WTC11 (cell line): ENCODE data around the gene SLC25A22. TPM values are rescaled to one million over a fixed set of nuclear protein-coding genes. Genes with fewer than 3 reads are reported as not detected.

Experiments used
- ATAC-seq: fragments of 200-7000 bp; cut with Tn5 transposase; 2 replicates; pipeline ENCODE4 v1.10.0; 2021; ENCODE audit warnings: mild to moderate bottlenecking, moderate library complexity
- CTCF ChIA-PET: fragments of 300-600 bp; sonication (Branson Sonifier 250); formaldehyde crosslinking; loops from one replicate; lab custom pipeline; 2021; ENCODE audit warnings: antibody characterized with exemption; lab: Charles Lee
- POLR2A ChIA-PET: fragments of 350-600 bp; sonication (Branson Sonifier 250); formaldehyde crosslinking; loops from one replicate; lab custom pipeline; 2021; ENCODE audit warnings: antibody characterized with exemption; lab: Charles Lee
- DNase-seq: peaks from one replicate; pipeline ENCODE4 v3.0.0; 2021; ENCODE audit warnings: low spot score
- H3K27ac Mint-ChIP-seq: 2 replicates; pipeline ENCODE4 v1.8.0; 2021; ENCODE audit warnings: mixed read lengths
- H3K27me3 Mint-ChIP-seq: 2 replicates; pipeline ENCODE4 v1.8.0; 2021; ENCODE audit warnings: low read depth, mild to moderate bottlenecking, moderate library complexity, mixed read lengths
- H3K36me3 Mint-ChIP-seq: 2 replicates; pipeline ENCODE4 v1.8.0; 2021; ENCODE audit warnings: mixed read lengths
- H3K4me1 Mint-ChIP-seq: 2 replicates; pipeline ENCODE4 v1.8.0; 2022; ENCODE audit warnings: mixed read lengths
- H3K4me3 Mint-ChIP-seq: 2 replicates; pipeline ENCODE4 v1.8.0; 2021; ENCODE audit warnings: mild to moderate bottlenecking, moderate library complexity, mixed read lengths
- H3K9me3 Mint-ChIP-seq: 2 replicates; pipeline ENCODE4 v1.8.0; 2021; ENCODE audit warnings: mixed read lengths
- ATF2 ChIP-seq: sonication (generic); formaldehyde crosslinking; IDR thresholded peaks from 2 replicates; pipeline ENCODE4 v1.8.1; 2022; ENCODE audit warnings: low read depth, missing genetic modification reagents, borderline replicate concordance
- EMX1 ChIP-seq: fragments of 250-450 bp; sonication (Bioruptor Pico); IDR thresholded peaks from 2 replicates; pipeline ENCODE4 v1.8.0; 2021; ENCODE audit warnings: mild to moderate bottlenecking
- HMGXB4 ChIP-seq: sonication (generic); formaldehyde crosslinking; IDR thresholded peaks from 2 replicates; pipeline ENCODE4 v1.8.1; 2023; ENCODE audit warnings: mild to moderate bottlenecking, moderate library complexity, missing genetic modification reagents
- PREB ChIP-seq: sonication (generic); formaldehyde crosslinking; IDR thresholded peaks from 2 replicates; pipeline ENCODE4 v1.8.1; 2022; ENCODE audit warnings: mild to moderate bottlenecking, missing genetic modification reagents, moderate library complexity, borderline replicate concordance
- TEAD4 ChIP-seq: sonication (generic); formaldehyde crosslinking; IDR thresholded peaks from 2 replicates; pipeline ENCODE4 v1.8.0; 2022; ENCODE audit warnings: mild to moderate bottlenecking, missing genetic modification reagents
- ZBTB43 ChIP-seq: sonication (generic); formaldehyde crosslinking; IDR thresholded peaks from 2 replicates; pipeline ENCODE4 v1.8.1; 2023; ENCODE audit warnings: mild to moderate bottlenecking, missing genetic modification reagents
- ZMAT4 ChIP-seq: fragments of 250-450 bp; sonication (Bioruptor Pico); IDR thresholded peaks from 2 replicates; pipeline ENCODE4 v1.9.0; 2021; ENCODE audit warnings: mild to moderate bottlenecking
- ZNF232 ChIP-seq: sonication (generic); formaldehyde crosslinking; IDR thresholded peaks from 2 replicates; pipeline ENCODE4 v1.8.0; 2022; ENCODE audit warnings: mild to moderate bottlenecking, missing genetic modification reagents
- ZNF317 ChIP-seq: sonication (generic); formaldehyde crosslinking; IDR thresholded peaks from 2 replicates; pipeline ENCODE4 v1.8.1; 2023; ENCODE audit warnings: low read depth, mild to moderate bottlenecking, moderate library complexity, missing genetic modification reagents, borderline replicate concordance
- ZNF396 ChIP-seq: fragments of 250-450 bp; sonication (Bioruptor Pico); IDR thresholded peaks from 2 replicates; pipeline ENCODE4 v1.8.0; 2021; ENCODE audit warnings: mild to moderate bottlenecking, moderate library complexity, borderline replicate concordance
- ZNF532 ChIP-seq: fragments of 250-450 bp; sonication (Bioruptor Pico); IDR thresholded peaks from 2 replicates; pipeline ENCODE4 v1.9.0; 2021; ENCODE audit warnings: mild to moderate bottlenecking, borderline replicate concordance
- total RNA-seq: library from RNA; stranded (reverse); gene quantifications from 3 replicates; pipeline ENCODE4 v1.2.3, GENCODE V29; 2021
- TF ChIP-seq, protein P1 (sequence below): sonication (generic); formaldehyde crosslinking; conservative IDR thresholded peaks from 2 replicates; pipeline ENCODE4 v1.8.1; 2023; ENCODE audit warnings: mild to moderate bottlenecking, low read depth, missing genetic modification reagents, moderate library complexity
- TF ChIP-seq, protein P2 (sequence below): sonication (generic); formaldehyde crosslinking; IDR thresholded peaks from 2 replicates; pipeline ENCODE4 v1.8.0; 2022; ENCODE audit warnings: mild to moderate bottlenecking, missing genetic modification reagents
- TF ChIP-seq, protein P3 (sequence below): sonication (generic); formaldehyde crosslinking; IDR thresholded peaks from 2 replicates; pipeline ENCODE4 v1.8.0; 2023; ENCODE audit warnings: missing genetic modification reagents
- TF ChIP-seq, protein P4 (sequence below): sonication (generic); formaldehyde crosslinking; IDR thresholded peaks from 2 replicates; pipeline ENCODE4 v1.8.0; 2022; ENCODE audit warnings: mild to moderate bottlenecking, missing genetic modification reagents

The SLC25A22 gene
- total RNA-seq, 1 experiment from 2014 or later, result 44.8 TPM

DNA sequence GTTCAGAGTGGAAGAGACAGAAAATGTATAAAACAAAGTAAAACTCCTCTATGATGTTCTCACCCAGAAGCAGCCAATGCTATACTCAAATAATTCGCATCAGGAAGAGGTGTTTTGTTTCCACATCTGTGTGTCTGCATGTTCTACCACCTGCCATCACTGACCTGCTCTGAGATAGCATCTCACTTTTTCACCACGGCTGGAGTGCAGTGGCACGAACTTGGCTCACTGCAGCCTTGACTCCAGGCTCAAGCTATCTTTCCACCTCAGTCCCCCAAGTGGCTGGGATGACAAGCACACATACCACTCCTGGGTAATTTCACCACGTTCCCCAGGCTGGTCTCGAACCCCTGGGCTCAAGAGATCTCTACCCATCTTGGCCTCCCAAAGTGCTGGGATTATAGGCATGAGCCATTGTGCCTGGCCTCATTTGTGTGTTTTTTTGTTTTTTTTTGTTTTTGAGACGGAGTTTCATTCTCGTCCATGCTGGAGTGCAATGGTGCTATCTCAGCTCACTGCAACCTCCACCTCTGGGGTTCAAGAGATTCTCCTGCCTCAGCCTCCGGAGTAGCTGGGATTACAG, 36.5 kb downstream of the SLC25A22 start (continued):
- TF ChIP-seq HMGXB4, result no peak
- TF ChIP-seq, protein P1, sequence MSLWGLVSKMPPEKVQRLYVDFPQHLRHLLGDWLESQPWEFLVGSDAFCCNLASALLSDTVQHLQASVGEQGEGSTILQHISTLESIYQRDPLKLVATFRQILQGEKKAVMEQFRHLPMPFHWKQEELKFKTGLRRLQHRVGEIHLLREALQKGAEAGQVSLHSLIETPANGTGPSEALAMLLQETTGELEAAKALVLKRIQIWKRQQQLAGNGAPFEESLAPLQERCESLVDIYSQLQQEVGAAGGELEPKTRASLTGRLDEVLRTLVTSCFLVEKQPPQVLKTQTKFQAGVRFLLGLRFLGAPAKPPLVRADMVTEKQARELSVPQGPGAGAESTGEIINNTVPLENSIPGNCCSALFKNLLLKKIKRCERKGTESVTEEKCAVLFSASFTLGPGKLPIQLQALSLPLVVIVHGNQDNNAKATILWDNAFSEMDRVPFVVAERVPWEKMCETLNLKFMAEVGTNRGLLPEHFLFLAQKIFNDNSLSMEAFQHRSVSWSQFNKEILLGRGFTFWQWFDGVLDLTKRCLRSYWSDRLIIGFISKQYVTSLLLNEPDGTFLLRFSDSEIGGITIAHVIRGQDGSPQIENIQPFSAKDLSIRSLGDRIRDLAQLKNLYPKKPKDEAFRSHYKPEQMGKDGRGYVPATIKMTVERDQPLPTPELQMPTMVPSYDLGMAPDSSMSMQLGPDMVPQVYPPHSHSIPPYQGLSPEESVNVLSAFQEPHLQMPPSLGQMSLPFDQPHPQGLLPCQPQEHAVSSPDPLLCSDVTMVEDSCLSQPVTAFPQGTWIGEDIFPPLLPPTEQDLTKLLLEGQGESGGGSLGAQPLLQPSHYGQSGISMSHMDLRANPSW (CRISPR knock-in tag), result no peak
- TF ChIP-seq ZNF532 (CRISPR knock-in tag), result no peak
- no peak for TF ChIP-seq ZBTB43
- TF ChIP-seq, protein P2, sequence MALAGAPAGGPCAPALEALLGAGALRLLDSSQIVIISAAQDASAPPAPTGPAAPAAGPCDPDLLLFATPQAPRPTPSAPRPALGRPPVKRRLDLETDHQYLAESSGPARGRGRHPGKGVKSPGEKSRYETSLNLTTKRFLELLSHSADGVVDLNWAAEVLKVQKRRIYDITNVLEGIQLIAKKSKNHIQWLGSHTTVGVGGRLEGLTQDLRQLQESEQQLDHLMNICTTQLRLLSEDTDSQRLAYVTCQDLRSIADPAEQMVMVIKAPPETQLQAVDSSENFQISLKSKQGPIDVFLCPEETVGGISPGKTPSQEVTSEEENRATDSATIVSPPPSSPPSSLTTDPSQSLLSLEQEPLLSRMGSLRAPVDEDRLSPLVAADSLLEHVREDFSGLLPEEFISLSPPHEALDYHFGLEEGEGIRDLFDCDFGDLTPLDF (CRISPR knock-in tag), result no peak
- TF ChIP-seq PREB (CRISPR knock-in tag), result no peak
- TF ChIP-seq, protein P3, sequence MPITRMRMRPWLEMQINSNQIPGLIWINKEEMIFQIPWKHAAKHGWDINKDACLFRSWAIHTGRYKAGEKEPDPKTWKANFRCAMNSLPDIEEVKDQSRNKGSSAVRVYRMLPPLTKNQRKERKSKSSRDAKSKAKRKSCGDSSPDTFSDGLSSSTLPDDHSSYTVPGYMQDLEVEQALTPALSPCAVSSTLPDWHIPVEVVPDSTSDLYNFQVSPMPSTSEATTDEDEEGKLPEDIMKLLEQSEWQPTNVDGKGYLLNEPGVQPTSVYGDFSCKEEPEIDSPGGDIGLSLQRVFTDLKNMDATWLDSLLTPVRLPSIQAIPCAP (CRISPR knock-in tag), result no peak

GRCh38 chr11:760236-760635, 37.8 kb downstream of the SLC25A22 start:
- Mint-ChIP-seq H3K27ac (no peak overlapping the region), H3K4me1 (peaks cover 14% of the 10 kb centered on the region), H3K9me3 (no peaks in the 10 kb centered on the region), H3K36me3 (peaks cover 57% of the 10 kb centered on the region), H3K4me3 (no peak overlapping the region), H3K27me3 (no peaks in the 10 kb centered on the region)
- CTCF ChIA-PET, result no interaction called here
- POLR2A ChIA-PET, result interaction anchor here (1.2 kb wide), 1 partner anchor 315 kb away, joined by 8 read pairs; no protein-coding TSS in a partner anchor
- ATAC-seq (no peak), DNase-seq (no peak)
- TF ChIP-seq, protein P4, sequence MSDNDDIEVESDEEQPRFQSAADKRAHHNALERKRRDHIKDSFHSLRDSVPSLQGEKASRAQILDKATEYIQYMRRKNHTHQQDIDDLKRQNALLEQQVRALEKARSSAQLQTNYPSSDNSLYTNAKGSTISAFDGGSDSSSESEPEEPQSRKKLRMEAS (CRISPR knock-in tag), result no peak
- TF ChIP-seq ATF2 (CRISPR knock-in tag), result no peak
- no peak for TF ChIP-seq ZMAT4 (CRISPR knock-in tag)
- no peak for TF ChIP-seq TEAD4
- TF ChIP-seq ZNF232 (CRISPR knock-in tag), result no peak
- TF ChIP-seq ZNF317 (CRISPR knock-in tag), result no peak
- TF ChIP-seq EMX1 (CRISPR knock-in tag), result no peak
- TF ChIP-seq ZNF396, result no peak
